PC-3 (cell line): ENCODE measurements around the gene OBSL1. TPM values are rescaled to one million over a fixed set of nuclear protein-coding genes. Genes with fewer than 3 reads are reported as not detected.

ENCODE experiments used
- ATAC-seq: fragments of 200-7000 bp; cut with Tn5 transposase; 2 replicates; pipeline ENCODE4 v1.9.1; 2020; ENCODE audit warnings: mild to moderate bottlenecking, moderate library complexity
- BruUV-seq: library from RNA; stranded (reverse); fragments of 400-500 nt; replicated peaks from 2 replicates; lab custom pipeline; 2021; lab: Mats Ljungman, UMichigan
- CTCF ChIA-PET: fragments of 300-600 bp; sonication (Branson Sonifier 250); formaldehyde crosslinking; loops from one replicate; lab custom pipeline; 2022; ENCODE audit warnings: antibody characterized with exemption; lab: Charles Lee
- POLR2A ChIA-PET: fragments of 300-600 bp; sonication (Branson Sonifier 250); formaldehyde crosslinking; loops from one replicate; lab custom pipeline; 2022; ENCODE audit warnings: antibody characterized with exemption; ENCODE audit not compliant: unreplicated experiment; lab: Charles Lee
- DNase-seq: peaks from one replicate; pipeline ENCODE4 v3.0.0-alpha.2; 2015
- H2AFZ ChIP-seq: fragments of 300-600 bp; sonication (generic); 2 replicates; pipeline ENCODE4 v1.6.0; 2016; ENCODE audit warnings: antibody characterized with exemption, low read length
- H3F3A ChIP-seq: fragments of 300-600 bp; sonication (generic); one replicate; pipeline ENCODE4 v1.6.0; 2017; ENCODE audit warnings: antibody characterized with exemption, low read length, control low read depth, mild to moderate bottlenecking; ENCODE audit not compliant: unreplicated experiment
- H3K27ac ChIP-seq: fragments of 300-600 bp; sonication (generic); 2 replicates; pipeline ENCODE4 v1.5.1; 2016; ENCODE audit warnings: mild to moderate bottlenecking, low read length
- H3K27me3 ChIP-seq: fragments of 300-600 bp; sonication (generic); 2 replicates; pipeline ENCODE4 v1.6.1; 2016; ENCODE audit warnings: low read length, mixed read lengths
- H3K36me3 ChIP-seq: fragments of 300-600 bp; sonication (generic); 2 replicates; pipeline ENCODE4 v1.6.1; 2016; ENCODE audit warnings: low read depth, mixed run types, low read length, mixed read lengths
- H3K4me1 ChIP-seq: fragments of 300-600 bp; sonication (generic); 2 replicates; pipeline ENCODE4 v1.5.1; 2016; ENCODE audit warnings: low read length; ENCODE audit not compliant: insufficient read depth
- H3K4me2 ChIP-seq: fragments of 300-600 bp; sonication (generic); 2 replicates; pipeline ENCODE4 v1.6.0; 2016; ENCODE audit warnings: low read length
- H3K4me3 ChIP-seq: fragments of 300-600 bp; sonication (generic); 2 replicates; pipeline ENCODE4 v1.5.1; 2016; ENCODE audit warnings: mild to moderate bottlenecking, low read length, mixed read lengths
- H3K79me2 ChIP-seq: fragments of 300-600 bp; sonication (generic); 2 replicates; pipeline ENCODE4 v1.6.1; 2017; ENCODE audit warnings: low read length, mixed read lengths
- H3K9ac ChIP-seq: fragments of 300-600 bp; sonication (generic); 2 replicates; pipeline ENCODE4 v1.6.0; 2016; ENCODE audit warnings: mild to moderate bottlenecking, low read length
- H3K9me2 ChIP-seq: fragments of 300-600 bp; sonication (generic); replicated peaks from 2 replicates; pipeline ENCODE4 v1.6.1; 2016; ENCODE audit warnings: mixed run types, low read length, mixed read lengths
- H3K9me3 ChIP-seq: fragments of 300-600 bp; sonication (generic); 2 replicates; pipeline ENCODE4 v1.6.1; 2016; ENCODE audit warnings: low read length, mixed read lengths
- H4K20me1 ChIP-seq: fragments of 300-600 bp; sonication (generic); 2 replicates; pipeline ENCODE4 v1.6.1; 2016; ENCODE audit warnings: low read length, mixed read lengths
- EZH2 ChIP-seq: fragments of 300-600 bp; sonication (generic); IDR thresholded peaks from one replicate; pipeline ENCODE4 v1.6.1; 2017; ENCODE audit warnings: antibody characterized with exemption, mild to moderate bottlenecking, low read length; ENCODE audit not compliant: unreplicated experiment
- EZH2phosphoT487 ChIP-seq: fragments of 300-600 bp; sonication (generic); IDR thresholded peaks from 2 replicates; pipeline ENCODE4 v1.6.1; 2018; ENCODE audit warnings: mild to moderate bottlenecking, antibody characterized with exemption, low read length, borderline replicate concordance
- intact Hi-C: fragments of 100-400 bp; cut with micrococcal nuclease; formaldehyde crosslinking; loops from 2 replicates; pipeline ENCODE4 v1.9.0; 2023
- total RNA-seq: library from RNA; depleted of rRNA; stranded (reverse); fragments of >200 nt; gene quantifications from 2 replicates; pipeline ENCODE4 v1.2.3, GENCODE V29; 2014
- TF ChIP-seq, protein P1 (sequence below): fragments of 300-600 bp; sonication (generic); conservative IDR thresholded peaks from 2 replicates; pipeline ENCODE4 v1.5.1; 2017; ENCODE audit warnings: antibody characterized with exemption, low read depth, mild to moderate bottlenecking, low read length

The OBSL1 gene
- total RNA-seq, 1 experiment from 2014 or later: 122 TPM

DNA sequence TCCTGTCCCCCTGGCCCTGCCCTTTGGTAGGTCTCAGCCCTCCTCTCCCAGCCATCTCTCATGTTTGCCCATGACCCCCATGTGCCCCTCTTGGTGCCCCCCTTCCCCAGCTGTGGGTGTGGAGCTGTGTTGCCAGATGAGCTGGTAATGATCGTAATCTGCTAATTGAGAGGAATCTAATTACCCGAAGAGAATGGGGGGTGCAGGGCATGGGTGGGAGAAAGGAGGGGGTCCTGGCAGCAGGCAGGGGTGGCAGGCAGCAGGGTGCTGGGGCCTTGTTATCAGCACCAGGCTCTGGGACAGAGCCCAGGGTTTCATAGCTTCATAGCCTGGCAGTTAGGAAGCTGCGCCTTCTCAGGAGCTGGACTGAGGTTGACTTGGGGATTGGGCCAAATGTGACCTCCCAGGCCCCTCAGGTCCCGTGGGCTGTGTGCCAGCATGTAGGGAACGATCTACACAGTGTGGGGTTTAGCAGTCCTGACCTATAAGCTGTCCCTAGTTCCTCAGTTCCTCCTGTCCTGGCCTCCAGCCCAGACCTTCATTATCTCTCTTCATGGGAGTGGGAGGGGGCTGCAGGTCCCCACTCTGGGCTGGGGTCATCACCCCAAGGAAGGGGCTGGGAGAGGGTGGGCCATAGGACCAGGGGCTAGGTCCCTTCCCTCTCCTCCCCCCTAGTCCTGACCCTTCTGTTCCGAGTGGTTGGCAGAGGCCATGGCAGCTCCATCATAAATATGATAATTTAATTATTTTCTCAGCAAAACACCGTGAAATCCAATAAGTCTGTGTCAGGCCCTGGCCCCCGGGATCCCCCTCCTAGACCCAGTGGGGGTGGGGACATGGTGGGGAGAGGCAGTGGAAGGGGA is 63.5 kb downstream of the OBSL1 start:
- DNase-seq: no peak
- H3K4me2 ChIP-seq: no peak overlapping the region
- H3K9me2 ChIP-seq: no peaks in the 10 kb centered on the region
- no peaks in the 10 kb centered on the region for H3K79me2 ChIP-seq
- H3F3A ChIP-seq: no peaks in the 10 kb centered on the region
- H3K4me1 ChIP-seq: no peaks in the 10 kb centered on the region; the same call in 1 of the 2 replicates
- POLR2A ChIA-PET: interaction anchor here (0.7 to 0.8 kb wide), 2 partner anchors 9 to 49 kb away, joined by 3 to 9 read pairs; partner anchors contain the start of gene GMPPA
- no peak for ATAC-seq
- no peak overlapping the region for H3K4me3 ChIP-seq
- intact Hi-C loops: no loop called here
- H3K27ac ChIP-seq: no peak overlapping the region
- CTCF ChIA-PET: interaction anchor here (1.0 kb wide), 2 partner anchors 9 to 20 kb away, joined by 3 to 8 read pairs; partner anchors contain the start of gene GMPPA
- no peak overlapping the region for H3K9ac ChIP-seq
- no peaks in the 10 kb centered on the region for H3K36me3 ChIP-seq
- TF ChIP-seq EZH2 (no peak), EZH2phosphoT487 (no peak)
- TF ChIP-seq, protein P1, sequence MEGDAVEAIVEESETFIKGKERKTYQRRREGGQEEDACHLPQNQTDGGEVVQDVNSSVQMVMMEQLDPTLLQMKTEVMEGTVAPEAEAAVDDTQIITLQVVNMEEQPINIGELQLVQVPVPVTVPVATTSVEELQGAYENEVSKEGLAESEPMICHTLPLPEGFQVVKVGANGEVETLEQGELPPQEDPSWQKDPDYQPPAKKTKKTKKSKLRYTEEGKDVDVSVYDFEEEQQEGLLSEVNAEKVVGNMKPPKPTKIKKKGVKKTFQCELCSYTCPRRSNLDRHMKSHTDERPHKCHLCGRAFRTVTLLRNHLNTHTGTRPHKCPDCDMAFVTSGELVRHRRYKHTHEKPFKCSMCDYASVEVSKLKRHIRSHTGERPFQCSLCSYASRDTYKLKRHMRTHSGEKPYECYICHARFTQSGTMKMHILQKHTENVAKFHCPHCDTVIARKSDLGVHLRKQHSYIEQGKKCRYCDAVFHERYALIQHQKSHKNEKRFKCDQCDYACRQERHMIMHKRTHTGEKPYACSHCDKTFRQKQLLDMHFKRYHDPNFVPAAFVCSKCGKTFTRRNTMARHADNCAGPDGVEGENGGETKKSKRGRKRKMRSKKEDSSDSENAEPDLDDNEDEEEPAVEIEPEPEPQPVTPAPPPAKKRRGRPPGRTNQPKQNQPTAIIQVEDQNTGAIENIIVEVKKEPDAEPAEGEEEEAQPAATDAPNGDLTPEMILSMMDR: no peak
- peaks cover 26% of the 10 kb centered on the region for H3K27me3 ChIP-seq
- BruUV-seq: no TSS peak
- no peaks in the 10 kb centered on the region for H3K9me3 ChIP-seq
- H2AFZ ChIP-seq: no peak overlapping the region
- no peaks in the 10 kb centered on the region for H4K20me1 ChIP-seq

DNA sequence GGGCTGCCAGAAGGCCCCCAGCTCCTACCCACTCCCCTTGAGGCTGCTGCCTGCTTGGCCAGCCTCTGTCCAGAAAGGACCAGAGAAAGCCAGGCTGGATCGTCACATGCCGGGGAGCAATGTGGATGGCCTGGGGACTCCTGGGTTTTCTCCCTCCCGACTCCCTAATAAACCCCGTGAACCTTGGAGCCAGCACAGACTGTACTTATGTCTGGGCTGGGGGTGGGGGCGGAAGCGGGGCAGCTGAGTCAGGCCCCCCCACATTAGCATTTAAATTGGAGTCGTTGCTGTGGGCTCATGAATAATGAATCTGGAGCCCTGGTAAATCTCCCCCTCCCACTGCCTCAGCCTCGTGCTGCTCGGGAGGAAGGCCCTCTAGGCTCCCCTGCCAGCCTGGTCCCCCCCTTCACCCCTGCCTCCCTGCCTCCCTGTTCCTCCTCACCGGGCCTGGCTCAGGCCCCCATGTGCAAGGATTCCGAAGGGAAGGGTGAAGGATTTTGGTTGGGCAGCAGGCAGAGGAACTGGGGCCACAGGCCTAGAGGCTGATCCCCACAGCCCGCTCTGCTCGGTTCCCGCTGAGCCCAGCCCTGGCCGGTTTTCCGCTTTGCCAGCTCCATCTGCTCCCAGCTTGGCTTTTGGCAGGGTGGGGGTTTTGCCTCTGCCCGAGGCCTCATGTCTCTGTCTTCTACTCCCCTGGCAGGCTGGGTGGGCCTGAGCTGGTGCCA is 64.4 kb downstream of the OBSL1 start:
- no peak for DNase-seq
- Histone ChIP-seq H4K20me1 (no peaks in the 10 kb centered on the region), H3K27ac (no peak overlapping the region), H3K9me2 (no peaks in the 10 kb centered on the region), H3K79me2 (no peaks in the 10 kb centered on the region), H3K9ac (no peak overlapping the region), H3K4me3 (no peak overlapping the region), H3K36me3 (no peaks in the 10 kb centered on the region), H3K9me3 (no peaks in the 10 kb centered on the region), H2AFZ (no peak overlapping the region), H3K4me1 (no peaks in the 10 kb centered on the region; the same call in 1 of the 2 replicates), H3K4me2 (no peak overlapping the region), H3F3A (no peaks in the 10 kb centered on the region), H3K27me3 (peaks cover 18% of the 10 kb centered on the region)
- ChIA-PET CTCF (interaction anchor here (0.6 kb wide), 1 partner anchor 104 kb away, joined by 4 read pairs; no protein-coding TSS in a partner anchor), POLR2A (no interaction called here)
- TF ChIP-seq EZH2phosphoT487: no peak
- no peak for TF ChIP-seq EZH2
- TF ChIP-seq, protein P1: no peak
- BruUV-seq: no TSS peak
- intact Hi-C loops: no loop called here
- ATAC-seq: no peak
